ENCODE data around the gene RPA3.

The RPA3 gene

DNA sequence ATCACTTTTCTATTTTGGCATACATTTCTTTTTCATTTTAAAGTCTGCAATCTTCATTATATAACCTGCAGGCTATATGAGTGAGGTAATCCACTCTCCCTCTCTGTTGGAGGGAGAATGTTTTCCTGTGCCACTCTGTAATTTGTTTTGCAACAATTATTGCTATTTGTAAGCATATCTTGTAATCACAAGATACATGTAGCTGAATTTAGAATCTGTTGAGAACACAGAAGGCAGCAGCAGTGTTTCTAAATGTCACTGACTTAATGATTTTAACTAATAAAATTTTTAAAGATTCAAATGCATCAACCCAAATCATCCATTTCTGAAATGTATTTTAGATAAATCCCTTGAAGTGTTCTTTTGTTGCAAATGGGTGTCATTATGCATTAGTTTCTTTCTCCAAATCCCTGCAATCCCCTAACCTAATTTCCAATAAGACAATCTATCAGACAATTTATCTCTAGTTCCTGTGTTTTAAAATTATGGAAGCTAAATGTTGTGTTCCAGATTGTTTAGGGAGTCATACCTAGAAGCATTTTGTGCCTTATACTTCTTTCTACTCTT is 97.7 kb downstream of the RPA3 start:
- no peak overlapping the region for H3K27ac ChIP-seq
- POLR2A ChIA-PET (ENCODE audit: low non-redundant PET) = no interaction called here
- no peak for DNase-seq (ENCODE audit: low spot score)
- TF ChIP-seq, protein P1, sequence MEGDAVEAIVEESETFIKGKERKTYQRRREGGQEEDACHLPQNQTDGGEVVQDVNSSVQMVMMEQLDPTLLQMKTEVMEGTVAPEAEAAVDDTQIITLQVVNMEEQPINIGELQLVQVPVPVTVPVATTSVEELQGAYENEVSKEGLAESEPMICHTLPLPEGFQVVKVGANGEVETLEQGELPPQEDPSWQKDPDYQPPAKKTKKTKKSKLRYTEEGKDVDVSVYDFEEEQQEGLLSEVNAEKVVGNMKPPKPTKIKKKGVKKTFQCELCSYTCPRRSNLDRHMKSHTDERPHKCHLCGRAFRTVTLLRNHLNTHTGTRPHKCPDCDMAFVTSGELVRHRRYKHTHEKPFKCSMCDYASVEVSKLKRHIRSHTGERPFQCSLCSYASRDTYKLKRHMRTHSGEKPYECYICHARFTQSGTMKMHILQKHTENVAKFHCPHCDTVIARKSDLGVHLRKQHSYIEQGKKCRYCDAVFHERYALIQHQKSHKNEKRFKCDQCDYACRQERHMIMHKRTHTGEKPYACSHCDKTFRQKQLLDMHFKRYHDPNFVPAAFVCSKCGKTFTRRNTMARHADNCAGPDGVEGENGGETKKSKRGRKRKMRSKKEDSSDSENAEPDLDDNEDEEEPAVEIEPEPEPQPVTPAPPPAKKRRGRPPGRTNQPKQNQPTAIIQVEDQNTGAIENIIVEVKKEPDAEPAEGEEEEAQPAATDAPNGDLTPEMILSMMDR (conservative IDR thresholded peaks at IDR 0.05; ENCODE audit: low read depth) = no peak
- CTCF ChIA-PET = no interaction called here

DNA sequence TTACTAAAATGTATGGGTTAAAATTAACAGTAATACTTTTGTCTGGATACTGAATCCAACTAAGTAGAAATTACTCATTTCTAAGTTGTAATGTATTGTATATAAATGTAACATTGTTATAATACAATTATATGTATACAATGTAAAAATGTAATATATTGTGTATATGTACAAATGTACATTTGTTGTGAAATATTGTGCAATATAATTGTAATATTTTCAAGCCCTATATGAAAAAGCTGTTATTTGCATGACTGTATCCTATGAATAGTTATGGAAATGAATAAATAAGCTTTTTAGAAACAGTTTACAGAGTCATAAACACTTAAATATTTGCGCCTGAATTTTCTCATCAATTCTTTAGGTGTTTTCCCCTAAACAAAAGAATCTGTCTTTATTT is 98.2 kb downstream of the RPA3 start:
- TF ChIP-seq, protein P1 (conservative IDR thresholded peaks at IDR 0.05; ENCODE audit: low read depth) = no peak
- POLR2A ChIA-PET (ENCODE audit: low non-redundant PET) = no interaction called here
- CTCF ChIA-PET = no interaction called here
- DNase-seq (ENCODE audit: low spot score) = no peak
- no peak overlapping the region for H3K27ac ChIP-seq

DNA sequence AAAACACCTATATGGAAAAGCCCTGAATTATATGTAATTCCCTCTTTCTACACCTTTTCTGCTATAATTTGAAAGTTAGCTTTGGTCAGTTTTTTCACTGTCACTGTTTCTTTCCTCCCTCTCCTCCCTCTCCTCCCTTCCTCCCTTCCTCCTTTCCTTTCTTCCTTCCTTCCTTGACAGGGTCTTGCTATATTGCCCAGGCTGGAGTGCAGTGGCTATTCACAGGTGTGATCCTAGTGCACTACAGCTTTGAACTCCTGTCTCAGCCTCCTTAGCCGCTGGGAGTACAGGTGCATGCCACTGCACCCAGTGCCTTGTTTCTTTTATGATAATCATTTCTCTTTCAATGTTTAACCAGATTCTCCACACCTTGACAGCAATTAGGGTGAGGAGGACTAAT is 100.0 kb downstream of the RPA3 start:
- TF ChIP-seq, protein P1 (conservative IDR thresholded peaks at IDR 0.05; ENCODE audit: low read depth) = no peak
- H3K27ac ChIP-seq = no peak overlapping the region
- CTCF ChIA-PET = no interaction called here
- no peak for DNase-seq (ENCODE audit: low spot score)
- POLR2A ChIA-PET (ENCODE audit: low non-redundant PET) = no interaction called here

DNA sequence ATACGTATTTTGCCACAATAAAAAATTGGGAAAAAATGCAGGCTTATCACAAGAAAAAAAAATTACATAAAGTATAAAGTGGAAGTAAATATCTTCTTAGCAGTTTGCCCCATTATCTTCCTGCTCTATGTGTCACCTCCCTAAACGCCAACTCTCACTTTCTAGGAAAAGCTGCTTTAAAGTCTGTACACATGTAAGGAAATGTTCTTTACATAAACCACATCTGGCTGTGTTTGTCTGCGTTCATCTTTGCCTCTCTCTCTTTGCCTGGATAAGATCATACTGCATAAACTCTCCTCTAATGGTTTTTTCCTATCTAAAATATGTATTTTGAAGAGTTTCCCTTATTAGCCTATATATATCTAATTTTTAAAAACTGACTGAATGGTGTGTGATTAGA is 100.9 kb downstream of the RPA3 start:
- ChIA-PET POLR2A (ENCODE audit: low non-redundant PET) (no interaction called here), CTCF (no interaction called here)
- H3K27ac ChIP-seq = no peak overlapping the region
- no peak for DNase-seq (ENCODE audit: low spot score)
- TF ChIP-seq, protein P1 (conservative IDR thresholded peaks at IDR 0.05; ENCODE audit: low read depth) = no peak

DNA sequence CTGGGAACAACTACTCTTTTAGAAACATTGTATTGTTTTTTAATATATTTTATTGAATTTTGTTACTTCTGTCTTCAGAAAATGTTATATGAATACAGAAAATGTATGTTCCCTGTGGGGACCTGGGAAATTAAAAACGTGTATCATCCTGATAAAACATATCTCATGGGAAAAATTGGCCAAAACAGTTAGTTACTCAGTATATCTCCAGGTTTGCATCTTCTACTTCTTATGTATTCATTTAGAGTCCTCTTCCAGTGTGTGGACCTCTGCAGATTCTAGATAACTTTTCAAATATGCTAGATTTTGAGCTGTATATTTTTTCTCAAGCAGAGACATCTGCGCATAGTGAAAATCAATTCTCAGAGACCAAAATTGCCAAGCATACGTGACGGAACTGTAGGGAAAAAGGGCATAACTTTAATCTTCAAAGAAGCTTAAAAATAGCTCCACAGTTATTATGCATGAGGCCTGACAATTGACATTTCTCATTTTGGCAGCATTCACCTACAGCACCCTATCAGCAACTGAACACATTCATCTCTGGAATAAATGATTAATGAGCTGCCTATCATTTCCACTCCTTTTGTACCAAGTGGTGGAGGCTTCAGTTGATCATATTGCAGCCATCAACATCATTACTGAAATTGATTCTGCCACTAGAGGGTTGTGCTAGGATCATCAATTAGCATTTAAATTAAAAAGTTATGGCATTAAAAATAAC is 104.2 kb downstream of the RPA3 start:
- ChIA-PET POLR2A (ENCODE audit: low non-redundant PET) (no interaction called here), CTCF (no interaction called here)
- TF ChIP-seq, protein P1 (conservative IDR thresholded peaks at IDR 0.05; ENCODE audit: low read depth) = no peak

DNA sequence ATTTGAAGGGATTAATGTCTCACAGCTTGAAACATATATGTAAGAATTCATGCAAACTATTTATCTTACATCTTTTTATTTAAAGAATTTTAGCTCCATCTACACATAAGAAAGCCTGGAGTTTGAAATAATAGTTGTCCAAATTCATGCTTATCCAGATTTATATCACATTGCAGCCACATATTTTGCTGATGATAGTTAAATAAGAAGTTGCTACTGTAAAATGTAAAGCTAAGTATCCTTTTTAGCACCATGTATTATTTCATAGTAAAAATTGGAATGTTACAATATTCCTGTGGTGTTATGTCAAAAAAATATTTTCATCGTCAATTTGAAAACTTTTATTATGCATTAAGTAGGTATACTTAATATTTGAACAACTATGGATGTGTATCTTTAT is 105.2 kb downstream of the RPA3 start:
- TF ChIP-seq, protein P1 (conservative IDR thresholded peaks at IDR 0.05; ENCODE audit: low read depth) = no peak
- ChIA-PET POLR2A (ENCODE audit: low non-redundant PET) (no interaction called here), CTCF (no interaction called here)
- no peak overlapping the region for H3K27ac ChIP-seq
- DNase-seq (ENCODE audit: low spot score) = no peak

More for the DNA sequence above, 104.2 kb downstream of the RPA3 start:
- no peak overlapping the region for H3K27ac ChIP-seq
- DNase-seq (ENCODE audit: low spot score) = no peak

All from RWPE1 (cell line).